HEK293 (cell line): Measurements from ENCODE around the gene WWC1.
"Not testable (repeated sequence)": the region's sequence is repeated elsewhere in the genome, so short reads cannot be mapped to it uniquely, and the experiment has no call there.

Source experiments
- CTCF ChIA-PET: fragments of 350-600 bp; formaldehyde crosslinking; extraction: SDS; loops from one replicate; lab custom pipeline; 2021; ENCODE audit warnings: antibody characterized with exemption; lab: Yijun Ruan, JAX
- POLR2A ChIA-PET: fragments of 300-600 bp; formaldehyde crosslinking; extraction: SDS; loops from one replicate; lab custom pipeline; 2020; ENCODE audit warnings: antibody characterized with exemption, inconsistent platforms; lab: Yijun Ruan, JAX
- H3K27ac ChIP-seq: fragments of 200-500 bp; sonication (Bioruptor generic); 2 replicates; pipeline ENCODE4 v1.5.1; 2014; ENCODE audit warnings: low read depth, low read length, control low read depth, inconsistent platforms; ENCODE audit errors: extremely low read depth
- H3K36me3 ChIP-seq, 2 experiments: fragments of 200-500 bp in 1 of 2; sonication (Bioruptor generic) in 1 of 2; 1 replicate in 1 of 2; 2 replicates in 1 of 2; pipeline ENCODE4 v1.5.1; 2014 to 2017; ENCODE audit warnings: inconsistent platforms in 2 of 2, low read length in 2 of 2; ENCODE audit not compliant: control insufficient read depth in 2 of 2, insufficient read depth in 1 of 2
- H3K4me1 ChIP-seq: fragments of 200-500 bp; sonication (Bioruptor generic); 2 replicates; pipeline ENCODE4 v1.5.1; 2014; ENCODE audit warnings: mild to moderate bottlenecking, low read length, inconsistent platforms; ENCODE audit not compliant: control insufficient read depth, insufficient read depth
- H3K4me3 ChIP-seq: 2 replicates; pipeline ENCODE4 v1.5.1; 2011; ENCODE audit warnings: low read depth, mild to moderate bottlenecking, control low read depth, low read length, moderate library complexity
- H3K9me3 ChIP-seq: fragments of 200-500 bp; sonication (Bioruptor generic); 2 replicates; pipeline ENCODE4 v1.5.1; 2014; ENCODE audit warnings: low read depth, low read length, inconsistent platforms; ENCODE audit not compliant: control insufficient read depth, insufficient read depth
- GLI2 ChIP-seq: fragments of 450-650 bp; formaldehyde crosslinking; IDR thresholded peaks from 2 replicates; pipeline ENCODE4; 2017; ENCODE audit warnings: missing biosample characterization, missing genetic modification characterization, low read depth, borderline replicate concordance
- GLI4 ChIP-seq: fragments of 450-650 bp; formaldehyde crosslinking; IDR thresholded peaks from 2 replicates; pipeline ENCODE4 v1.5.1; 2016; ENCODE audit warnings: missing biosample characterization, missing genetic modification characterization
- HOXA7 ChIP-seq: sonication (generic); formaldehyde crosslinking; IDR thresholded peaks from 2 replicates; pipeline ENCODE4 v1.8.1; 2022; ENCODE audit warnings: missing genetic modification reagents, borderline replicate concordance
- HOXC10 ChIP-seq: sonication (generic); formaldehyde crosslinking; IDR thresholded peaks from 2 replicates; pipeline ENCODE4 v1.8.1; 2023; ENCODE audit warnings: mild to moderate bottlenecking, missing genetic modification reagents
- KLF1 ChIP-seq: fragments of 450-650 bp; formaldehyde crosslinking; IDR thresholded peaks from 2 replicates; pipeline ENCODE4 v1.5.1; 2016; ENCODE audit warnings: missing biosample characterization, missing genetic modification characterization
- SP2 ChIP-seq: fragments of 450-650 bp; formaldehyde crosslinking; IDR thresholded peaks from 2 replicates; pipeline ENCODE4 v1.5.1; 2016; ENCODE audit warnings: missing biosample characterization, missing genetic modification characterization
- ZBTB1 ChIP-seq: fragments of 450-650 bp; formaldehyde crosslinking; IDR thresholded peaks from 2 replicates; pipeline ENCODE4 v1.5.1; 2016; ENCODE audit warnings: missing biosample characterization, missing genetic modification characterization
- ZBTB21 ChIP-seq: fragments of 450-650 bp; formaldehyde crosslinking; IDR thresholded peaks from 2 replicates; pipeline ENCODE4 v1.5.1; 2017; ENCODE audit warnings: missing biosample characterization, missing genetic modification characterization
- ZFHX2 ChIP-seq: fragments of 450-650 bp; formaldehyde crosslinking; conservative IDR thresholded peaks from 2 replicates; pipeline ENCODE4 v1.5.1; 2016; ENCODE audit warnings: missing biosample characterization, missing genetic modification characterization
- ZFP41 ChIP-seq: fragments of 450-650 bp; formaldehyde crosslinking; IDR thresholded peaks from 2 replicates; pipeline ENCODE4 v1.5.1; 2016; ENCODE audit warnings: missing biosample characterization, missing genetic modification characterization, borderline replicate concordance
- ZNF10 ChIP-seq: fragments of 450-650 bp; formaldehyde crosslinking; IDR thresholded peaks from 2 replicates; pipeline ENCODE4 v1.5.1; 2017; ENCODE audit warnings: missing biosample characterization, missing genetic modification characterization
- ZNF121 ChIP-seq: fragments of 450-650 bp; formaldehyde crosslinking; IDR thresholded peaks from 2 replicates; pipeline ENCODE4 v1.5.1; 2016; ENCODE audit warnings: missing biosample characterization, missing genetic modification characterization
- ZNF132 ChIP-seq: fragments of 450-650 bp; formaldehyde crosslinking; IDR thresholded peaks from 2 replicates; pipeline ENCODE4 v1.5.1; 2017; ENCODE audit warnings: missing biosample characterization, missing genetic modification characterization, borderline replicate concordance
- ZNF324 ChIP-seq: fragments of 450-650 bp; formaldehyde crosslinking; IDR thresholded peaks from 2 replicates; pipeline ENCODE4 v1.5.1; 2016; ENCODE audit warnings: missing biosample characterization, missing genetic modification characterization
- ZNF473 ChIP-seq: fragments of 450-650 bp; formaldehyde crosslinking; IDR thresholded peaks from 2 replicates; pipeline ENCODE4 v1.5.1; 2017; ENCODE audit warnings: missing biosample characterization, missing genetic modification characterization
- ZNF555 ChIP-seq: fragments of 450-650 bp; formaldehyde crosslinking; conservative IDR thresholded peaks from 2 replicates; pipeline ENCODE4 v1.5.1; 2017; ENCODE audit warnings: missing biosample characterization, mild to moderate bottlenecking, missing genetic modification characterization, inconsistent platforms
- ZNF600 ChIP-seq: fragments of 450-650 bp; formaldehyde crosslinking; IDR thresholded peaks from 2 replicates; pipeline ENCODE4 v1.5.1; 2016; ENCODE audit warnings: missing biosample characterization, missing genetic modification characterization
- ZNF658 ChIP-seq: fragments of 450-650 bp; formaldehyde crosslinking; IDR thresholded peaks from 2 replicates; pipeline ENCODE4; 2016; ENCODE audit warnings: missing biosample characterization, missing genetic modification characterization
- ZNF660 ChIP-seq: fragments of 450-650 bp; IDR thresholded peaks from 2 replicates; pipeline ENCODE4 v1.5.1; 2018; ENCODE audit warnings: missing biosample characterization, mild to moderate bottlenecking, missing genetic modification characterization
- ZNF707 ChIP-seq: fragments of 450-650 bp; formaldehyde crosslinking; IDR thresholded peaks from 2 replicates; pipeline ENCODE4 v1.5.1; 2016; ENCODE audit warnings: missing biosample characterization, missing genetic modification characterization
- ZNF843 ChIP-seq: fragments of 450-650 bp; formaldehyde crosslinking; IDR thresholded peaks from 2 replicates; pipeline ENCODE4 v1.5.1; 2016; ENCODE audit warnings: missing biosample characterization, missing genetic modification characterization
- ZSCAN30 ChIP-seq: fragments of 450-650 bp; IDR thresholded peaks from 2 replicates; pipeline ENCODE4 v1.5.1; 2018; ENCODE audit warnings: missing biosample characterization, mild to moderate bottlenecking, missing genetic modification characterization, moderate library complexity
- TF ChIP-seq, protein P1 (sequence below): fragments of 450-650 bp; IDR thresholded peaks from 2 replicates; pipeline ENCODE4 v1.5.1; 2018; ENCODE audit warnings: missing biosample characterization, mild to moderate bottlenecking, missing genetic modification characterization
- TF ChIP-seq, protein P2 (sequence below): fragments of 450-650 bp; formaldehyde crosslinking; IDR thresholded peaks from 2 replicates; pipeline ENCODE4 v1.5.1; 2016; ENCODE audit warnings: missing biosample characterization, missing genetic modification characterization

Gene WWC1

DNA sequence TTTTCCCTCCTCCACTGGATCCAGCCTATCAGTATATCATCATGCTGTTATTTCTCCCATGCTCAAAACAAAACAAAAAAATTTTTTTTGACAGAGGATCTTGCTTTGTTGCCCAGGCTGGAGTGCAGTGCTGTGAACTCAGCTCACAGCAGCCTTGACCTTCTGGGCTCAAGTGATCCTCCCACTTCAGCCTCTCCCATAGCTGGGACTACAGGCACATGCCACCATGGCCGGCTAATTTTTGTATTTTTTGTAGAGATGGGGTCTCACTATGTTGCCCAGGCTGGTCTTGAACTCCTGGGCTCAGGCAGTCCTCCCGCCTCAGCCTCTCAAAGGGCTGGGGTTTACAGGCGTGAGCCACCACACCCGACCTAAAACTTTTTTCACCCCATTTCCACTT lies 143.9 kb downstream of the WWC1 start:
- H3K27ac ChIP-seq, POLR2A ChIA-PET, H3K9me3 ChIP-seq, H3K4me1 ChIP-seq, H3K4me3 ChIP-seq: not testable (repeated sequence)
- TF ChIP-seq ZNF121: peak; percentile 89
- peaks cover 0 to 38% of the 10 kb centered on the region in 2 experiments; a peak in 2 of 3 replicates for H3K36me3 ChIP-seq
- CTCF ChIA-PET: interaction anchor here (0.7 kb wide), 1 partner anchor 159 kb away, joined by 3 read pairs; no protein-coding TSS in a partner anchor

DNA sequence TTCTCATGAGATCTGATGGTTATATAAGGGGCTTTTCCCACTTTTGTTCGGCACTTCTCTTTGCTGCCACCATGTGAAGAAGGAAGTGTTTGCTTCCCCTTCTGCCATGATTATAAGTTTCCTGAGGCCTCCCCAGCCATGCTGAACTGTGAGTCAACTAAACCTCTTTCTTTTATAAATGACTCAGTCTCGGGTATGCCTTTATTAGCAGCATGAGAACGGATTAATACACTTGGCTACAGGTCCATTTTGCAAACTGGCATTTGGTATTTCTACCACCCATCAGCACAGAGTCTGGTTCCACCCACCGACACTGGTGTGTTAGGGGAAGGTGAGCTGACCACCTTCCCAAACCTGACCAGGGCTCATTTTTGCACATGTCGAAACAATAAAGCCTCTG lies 146.9 kb downstream of the WWC1 start:
- TF ChIP-seq, protein P1, sequence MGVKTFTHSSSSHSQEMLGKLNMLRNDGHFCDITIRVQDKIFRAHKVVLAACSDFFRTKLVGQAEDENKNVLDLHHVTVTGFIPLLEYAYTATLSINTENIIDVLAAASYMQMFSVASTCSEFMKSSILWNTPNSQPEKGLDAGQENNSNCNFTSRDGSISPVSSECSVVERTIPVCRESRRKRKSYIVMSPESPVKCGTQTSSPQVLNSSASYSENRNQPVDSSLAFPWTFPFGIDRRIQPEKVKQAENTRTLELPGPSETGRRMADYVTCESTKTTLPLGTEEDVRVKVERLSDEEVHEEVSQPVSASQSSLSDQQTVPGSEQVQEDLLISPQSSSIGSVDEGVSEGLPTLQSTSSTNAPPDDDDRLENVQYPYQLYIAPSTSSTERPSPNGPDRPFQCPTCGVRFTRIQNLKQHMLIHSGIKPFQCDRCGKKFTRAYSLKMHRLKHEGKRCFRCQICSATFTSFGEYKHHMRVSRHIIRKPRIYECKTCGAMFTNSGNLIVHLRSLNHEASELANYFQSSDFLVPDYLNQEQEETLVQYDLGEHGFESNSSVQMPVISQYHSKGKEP (tag by site-specific recombination): no peak
- TF ChIP-seq ZBTB1 (no peak), ZNF132 (tag by site-specific recombination) (no peak)
- Histone ChIP-seq H3K4me1 (no peaks in the 10 kb centered on the region), H3K27ac (no peak overlapping the region), H3K9me3 (no peaks in the 10 kb centered on the region), H3K36me3 (peaks cover 0 to 18% of the 10 kb centered on the region in 2 experiments; a peak in 2 of 3 replicates), H3K4me3 (no peak overlapping the region)
- POLR2A ChIA-PET: no interaction called here
- CTCF ChIA-PET: no interaction called here

DNA sequence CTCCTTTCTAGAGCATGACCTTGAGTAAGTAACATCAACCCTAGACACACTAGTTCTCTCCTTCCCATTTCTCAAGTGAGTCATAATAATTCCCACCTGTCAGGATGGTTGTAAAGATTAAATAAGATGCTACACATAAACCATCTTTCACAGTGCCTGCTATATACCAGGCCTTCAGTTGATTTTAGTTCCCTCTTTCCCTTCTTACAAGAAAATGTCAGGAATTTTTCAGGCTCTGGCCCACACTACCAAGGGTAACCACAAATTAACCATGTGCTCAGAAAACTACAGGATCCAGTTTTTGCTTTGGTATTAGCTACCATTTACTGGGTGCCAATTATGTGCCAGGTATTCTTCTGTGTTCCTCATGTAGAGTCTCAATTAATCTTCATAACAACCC lies 152.1 kb downstream of the WWC1 start:
- H3K4me1 ChIP-seq: no peaks in the 10 kb centered on the region
- ChIA-PET CTCF (no interaction called here), POLR2A (no interaction called here)
- peaks cover 3 to 21% of the 10 kb centered on the region in 2 experiments; a peak in 2 of 3 replicates for H3K36me3 ChIP-seq
- TF ChIP-seq ZNF658: no peak
- TF ChIP-seq ZNF10 (tag by site-specific recombination): no peak
- no peak for TF ChIP-seq HOXC10 (CRISPR knock-in tag)
- no peak for TF ChIP-seq ZNF324 (tag by site-specific recombination)
- no peak for TF ChIP-seq GLI4 (tag by site-specific recombination)
- TF ChIP-seq ZNF660: no peak
- no peak for TF ChIP-seq ZNF600
- no peak for TF ChIP-seq ZNF473
- no peak for TF ChIP-seq ZNF555 (tag by site-specific recombination)
- TF ChIP-seq ZSCAN30: no peak
- TF ChIP-seq KLF1 (tag by site-specific recombination): no peak
- TF ChIP-seq, protein P2, sequence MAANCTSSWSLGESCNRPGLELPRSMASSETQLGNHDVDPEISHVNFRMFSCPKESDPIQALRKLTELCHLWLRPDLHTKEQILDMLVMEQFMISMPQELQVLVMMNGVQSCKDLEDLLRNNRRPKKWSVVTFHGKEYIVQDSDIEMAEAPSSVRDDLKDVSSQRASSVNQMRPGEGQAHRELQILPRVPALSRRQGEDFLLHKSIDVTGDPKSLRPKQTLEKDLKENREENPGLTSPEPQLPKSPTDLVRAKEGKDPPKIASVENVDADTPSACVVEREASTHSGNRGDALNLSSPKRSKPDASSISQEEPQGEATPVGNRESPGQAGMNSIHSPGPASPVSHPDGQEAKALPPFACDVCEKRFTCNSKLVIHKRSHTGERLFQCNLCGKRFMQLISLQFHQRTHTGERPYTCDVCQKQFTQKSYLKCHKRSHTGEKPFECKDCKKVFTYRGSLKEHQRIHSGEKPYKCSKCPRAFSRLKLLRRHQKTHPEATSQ (tag by site-specific recombination): no peak
- no peak for TF ChIP-seq GLI2 (tag by site-specific recombination)
- no peak for TF ChIP-seq ZFP41 (tag by site-specific recombination)
- no peak for TF ChIP-seq SP2 (tag by site-specific recombination)
- TF ChIP-seq ZFHX2 (tag by site-specific recombination): no peak
- TF ChIP-seq HOXA7 (CRISPR knock-in tag): no peak
- TF ChIP-seq ZBTB21: no peak
- no peak for TF ChIP-seq ZNF843 (tag by site-specific recombination)
- TF ChIP-seq ZNF707 (tag by site-specific recombination): no peak
- no peaks in the 10 kb centered on the region for H3K9me3 ChIP-seq
- H3K4me3 ChIP-seq: no peak overlapping the region
- H3K27ac ChIP-seq: no peak overlapping the region
